ENCODE results near the gene KCTD21. TPM values are rescaled to one million over a fixed set of nuclear protein-coding genes. Genes with fewer than 3 reads are reported as not detected.

KCTD21 gene
- total RNA-seq, 1 donor from 2014 or later = 4.5 TPM

DNA sequence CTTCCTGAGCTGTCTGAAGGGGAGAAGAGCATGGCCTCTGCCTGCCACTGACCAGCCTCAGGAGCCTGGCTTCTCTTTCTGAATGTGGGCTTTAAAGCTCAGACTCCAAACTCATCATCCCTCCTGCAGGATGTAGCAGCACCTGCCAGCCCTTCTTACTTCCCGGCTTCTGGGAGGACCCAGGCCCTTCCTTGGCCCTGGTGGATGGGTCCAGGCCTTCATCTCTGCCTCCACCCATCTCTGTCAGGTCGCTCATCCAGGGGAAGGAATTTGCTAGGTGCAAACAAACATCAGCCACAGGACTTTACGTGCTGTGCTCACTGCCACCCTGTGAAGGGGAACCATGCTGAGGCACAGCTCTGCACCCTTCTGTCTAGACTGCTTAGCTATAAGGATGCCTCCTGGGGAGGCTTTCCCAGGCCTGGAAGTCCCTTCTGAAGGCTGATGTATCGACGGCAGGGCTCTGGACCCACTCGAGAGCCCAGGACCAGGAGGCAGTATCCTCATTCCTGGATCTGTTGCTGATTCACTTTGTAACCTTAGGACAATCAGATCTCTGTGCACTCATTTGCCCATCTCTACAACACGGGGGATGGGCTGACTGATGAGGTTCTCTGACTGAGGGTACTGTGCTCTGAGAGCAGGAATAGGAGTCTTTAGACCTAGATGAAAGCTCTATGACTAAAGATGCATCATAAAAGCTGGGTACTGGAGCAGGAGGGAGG, 31.2 kb upstream of the KCTD21 start:
- FAIRE-seq = no peak
- no peak for DNase-seq (ENCODE audit: low spot score in 2 of 2)

DNA sequence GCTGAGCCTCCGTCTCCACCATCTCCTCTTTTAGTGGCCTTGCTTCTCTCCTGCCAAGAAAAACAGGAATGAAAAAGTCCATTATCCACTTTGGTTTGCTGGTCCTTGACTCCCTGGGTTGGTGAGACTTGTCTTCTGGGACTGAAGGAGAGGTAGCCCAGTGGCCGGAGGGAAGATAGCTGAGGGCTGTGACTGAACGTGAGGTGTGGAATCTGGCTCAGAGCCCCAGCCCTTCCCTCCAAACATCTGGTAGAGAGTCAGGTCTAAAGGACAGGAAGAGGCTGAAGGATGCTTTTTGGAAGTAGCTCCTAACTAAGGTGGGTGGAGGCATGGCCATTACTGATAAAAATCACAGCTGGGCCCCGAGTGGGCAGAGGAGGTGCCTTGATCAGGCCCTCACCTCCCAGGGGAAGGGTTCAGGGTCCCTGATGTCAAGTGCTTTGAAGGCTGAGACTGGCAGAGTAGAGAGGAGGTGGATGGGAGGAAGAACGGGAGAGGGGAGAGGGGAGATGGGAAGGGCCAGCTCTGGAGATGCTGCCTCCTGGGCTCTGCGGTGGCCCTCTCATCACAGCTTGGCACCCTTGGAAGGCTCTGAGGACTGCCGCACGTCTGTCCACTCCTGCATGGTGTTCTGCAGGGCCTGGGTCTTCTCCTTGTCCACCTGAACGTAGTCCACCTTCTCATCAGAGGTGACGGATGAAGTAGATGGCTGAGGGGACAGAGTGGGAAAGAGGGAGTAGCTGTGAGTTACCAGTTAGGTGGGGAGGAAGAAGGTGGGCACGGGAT, 30.5 kb upstream of the KCTD21 start:
- no peak for DNase-seq (ENCODE audit: low spot score in 2 of 2)

DNA sequence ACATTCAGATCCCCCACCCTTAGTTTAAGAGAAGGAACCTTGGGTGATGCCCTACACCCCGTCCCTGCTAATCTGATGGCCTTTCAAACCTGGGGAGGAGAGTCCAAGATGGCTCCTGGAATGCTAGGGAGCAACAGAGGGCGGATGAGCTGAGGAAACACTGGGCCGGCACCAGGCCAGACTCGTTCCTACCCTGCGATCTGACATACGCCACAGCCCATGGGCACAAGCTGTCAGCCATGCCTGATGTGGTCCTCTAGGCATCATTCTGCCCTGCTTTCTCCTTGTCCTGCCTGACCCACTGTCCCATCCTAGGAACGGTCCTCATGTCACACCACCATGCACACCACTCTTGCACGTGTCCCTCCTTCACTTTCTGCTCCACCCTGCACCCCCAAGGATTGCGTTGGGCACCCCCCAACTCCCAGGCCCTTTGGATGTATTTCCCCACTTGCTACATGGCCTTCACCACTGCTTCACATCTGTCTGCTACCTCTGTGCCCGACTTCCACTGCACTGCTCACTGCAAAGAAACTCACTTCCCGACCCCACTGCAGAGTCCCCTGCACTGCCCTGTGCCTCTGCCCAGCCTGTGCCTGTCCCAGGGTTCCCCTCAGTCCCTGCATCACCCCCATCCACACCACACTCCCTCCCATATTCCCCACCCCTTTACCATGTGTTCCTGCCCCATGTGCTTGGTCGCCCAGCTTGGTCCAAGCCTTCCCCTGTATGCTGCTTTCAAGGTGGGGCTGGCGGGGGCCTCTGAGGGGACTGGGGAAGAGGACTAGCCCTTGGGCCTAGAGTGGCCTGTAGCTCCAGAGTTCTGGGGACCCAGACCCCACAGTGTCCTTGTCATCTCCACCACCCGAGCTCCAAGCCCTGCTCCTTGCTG, 29.5 kb upstream of the KCTD21 start:
- no peak for DNase-seq (ENCODE audit: low spot score in 2 of 2)
- no peak for FAIRE-seq

More for the DNA sequence above, 30.5 kb upstream of the KCTD21 start:
- no peak for FAIRE-seq

GRCh38 chr11:78216571-78217287, 28.3 kb upstream of the KCTD21 start:
- no peak for DNase-seq (ENCODE audit: low spot score in 2 of 2)
- no peak for FAIRE-seq

DNA sequence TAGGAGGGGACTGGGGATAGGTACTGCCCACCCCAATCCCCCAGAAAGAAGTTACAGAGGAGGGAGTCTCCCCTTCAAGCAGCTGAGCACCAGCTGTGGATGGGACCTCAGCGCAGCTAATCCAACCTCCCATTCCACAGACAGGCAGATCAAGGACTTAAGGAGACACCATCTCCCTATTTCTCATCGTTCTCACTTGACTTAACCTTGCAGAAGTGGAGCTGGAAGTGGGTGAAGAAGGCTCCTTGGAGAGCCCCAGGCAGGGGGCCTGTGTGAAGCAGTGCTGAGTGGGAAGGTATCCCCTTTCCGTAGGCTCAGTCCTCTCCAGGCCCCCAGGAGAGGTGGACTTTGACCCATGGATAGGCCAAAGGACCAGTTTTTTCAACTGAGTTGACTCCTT, 27.6 kb upstream of the KCTD21 start:
- DNase-seq (ENCODE audit: low spot score in 2 of 2) = no peak

GRCh38 chr11:78214331-78215194, 26.1 kb upstream of the KCTD21 start:
- FAIRE-seq (no peak), DNase-seq (ENCODE audit: low spot score in 2 of 2) (no peak)

More for the DNA sequence above, 27.6 kb upstream of the KCTD21 start:
- no peak for FAIRE-seq

DNA sequence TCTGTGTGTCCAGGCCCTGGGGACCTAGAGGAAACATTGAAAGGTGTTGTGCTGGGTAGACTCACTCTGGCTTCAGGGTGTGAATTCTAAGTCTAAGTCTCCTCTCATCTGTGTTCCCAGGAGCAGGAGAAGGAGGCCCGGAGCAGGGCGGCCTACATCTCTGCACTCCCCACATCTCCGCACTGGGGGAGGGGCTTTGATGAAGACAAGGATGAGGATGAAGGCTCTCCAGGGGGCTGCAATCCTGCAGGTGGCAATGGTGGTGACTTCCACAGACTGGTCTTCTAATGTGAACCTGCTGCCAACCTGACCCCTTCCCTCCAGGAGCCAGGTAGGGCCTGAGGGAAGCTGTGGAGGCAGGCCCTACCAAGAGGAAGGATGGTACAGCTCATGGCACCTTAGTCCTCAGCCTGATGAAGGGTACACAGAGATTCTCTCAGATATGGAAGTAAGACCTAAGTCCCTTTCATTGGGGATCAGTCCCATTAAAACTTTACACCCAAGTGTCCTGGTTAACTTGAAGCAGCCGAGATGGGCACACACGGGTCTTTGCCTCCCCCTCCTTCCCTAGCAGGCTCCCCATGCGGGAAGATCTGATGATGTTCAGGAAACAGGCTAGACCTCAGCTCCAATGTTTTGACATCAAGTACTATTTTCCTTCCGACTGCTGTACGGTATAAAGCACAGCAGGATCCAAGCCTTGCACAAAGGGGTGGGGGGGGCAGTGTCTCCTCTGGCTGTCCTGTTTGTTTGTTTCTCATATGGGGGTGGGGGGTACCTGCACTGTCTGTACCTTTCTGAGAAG, 25.3 kb upstream of the KCTD21 start:
- DNase-seq (ENCODE audit: low spot score in 2 of 2) (no peak), FAIRE-seq (no peak)

DNA sequence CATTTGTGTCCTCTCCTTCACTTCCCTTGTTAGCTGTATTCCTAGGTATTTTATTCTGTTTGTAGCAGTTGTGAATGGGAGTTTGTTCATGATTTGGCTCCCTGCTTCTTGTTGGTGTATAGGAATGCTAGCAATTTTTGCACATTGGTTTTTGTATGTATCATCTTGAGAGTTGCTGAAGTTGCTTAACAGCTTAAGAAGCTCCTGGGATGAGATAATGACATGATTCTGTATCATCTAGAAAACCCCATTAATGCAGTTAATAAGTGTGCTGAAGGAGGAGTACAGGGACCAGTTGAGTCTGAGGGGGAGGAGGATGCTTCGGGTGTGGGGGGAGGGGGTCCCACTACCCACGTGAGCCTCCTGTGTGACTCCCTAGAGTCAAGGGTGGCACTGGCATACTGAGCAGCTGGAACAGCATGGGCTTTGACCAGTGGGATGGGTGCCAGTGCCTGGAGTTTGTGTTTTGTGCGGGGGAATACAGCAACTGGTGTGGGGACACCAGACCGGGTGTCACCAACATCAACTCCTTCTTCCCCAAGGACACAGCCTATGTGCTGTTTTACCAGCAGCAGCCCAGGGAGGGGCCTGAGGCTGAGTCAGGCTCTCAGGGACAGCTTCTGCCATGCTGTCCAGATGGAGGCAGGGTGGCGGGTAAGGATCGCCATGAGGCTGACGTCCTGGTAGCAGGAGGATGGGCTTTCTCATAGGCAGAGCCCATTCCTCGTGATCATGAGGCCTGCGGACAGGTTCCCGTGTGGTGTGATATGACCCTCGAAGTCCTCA, 24.4 kb upstream of the KCTD21 start:
- peak in 1 of 2 donors; percentile 48 for DNase-seq (ENCODE audit: low spot score in 2 of 2)
- FAIRE-seq = no peak

GRCh38 chr11:78211565-78211964, 23.1 kb upstream of the KCTD21 start:
- no peak for FAIRE-seq
- DNase-seq (ENCODE audit: low spot score in 2 of 2) = no peak

- DNase-seq (ENCODE audit: low spot score in 2 of 2) (no peak), FAIRE-seq (no peak)
Measured at GRCh38 chr11:78210000-78210608, 21.7 kb upstream of the KCTD21 start.

DNA sequence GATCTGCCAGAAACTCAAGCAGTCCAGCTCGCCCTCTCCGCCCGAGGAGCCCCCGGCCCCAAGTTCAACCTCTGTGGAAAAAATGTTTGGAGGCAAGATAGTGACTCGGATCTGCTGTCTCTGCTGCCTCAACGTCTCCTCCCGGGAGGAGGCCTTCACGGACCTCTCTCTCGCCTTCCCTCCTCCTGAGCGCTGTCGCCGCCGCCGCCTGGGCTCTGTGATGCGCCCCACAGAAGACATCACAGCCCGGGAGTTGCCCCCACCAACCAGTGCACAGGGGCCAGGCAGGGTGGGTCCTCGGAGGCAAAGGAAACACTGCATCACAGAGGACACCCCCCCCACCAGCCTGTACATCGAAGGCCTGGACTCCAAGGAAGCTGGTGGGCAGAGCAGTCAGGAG, 21.1 kb upstream of the KCTD21 start:
- DNase-seq (ENCODE audit: low spot score in 2 of 2) (no peak), FAIRE-seq (no peak)

DNA sequence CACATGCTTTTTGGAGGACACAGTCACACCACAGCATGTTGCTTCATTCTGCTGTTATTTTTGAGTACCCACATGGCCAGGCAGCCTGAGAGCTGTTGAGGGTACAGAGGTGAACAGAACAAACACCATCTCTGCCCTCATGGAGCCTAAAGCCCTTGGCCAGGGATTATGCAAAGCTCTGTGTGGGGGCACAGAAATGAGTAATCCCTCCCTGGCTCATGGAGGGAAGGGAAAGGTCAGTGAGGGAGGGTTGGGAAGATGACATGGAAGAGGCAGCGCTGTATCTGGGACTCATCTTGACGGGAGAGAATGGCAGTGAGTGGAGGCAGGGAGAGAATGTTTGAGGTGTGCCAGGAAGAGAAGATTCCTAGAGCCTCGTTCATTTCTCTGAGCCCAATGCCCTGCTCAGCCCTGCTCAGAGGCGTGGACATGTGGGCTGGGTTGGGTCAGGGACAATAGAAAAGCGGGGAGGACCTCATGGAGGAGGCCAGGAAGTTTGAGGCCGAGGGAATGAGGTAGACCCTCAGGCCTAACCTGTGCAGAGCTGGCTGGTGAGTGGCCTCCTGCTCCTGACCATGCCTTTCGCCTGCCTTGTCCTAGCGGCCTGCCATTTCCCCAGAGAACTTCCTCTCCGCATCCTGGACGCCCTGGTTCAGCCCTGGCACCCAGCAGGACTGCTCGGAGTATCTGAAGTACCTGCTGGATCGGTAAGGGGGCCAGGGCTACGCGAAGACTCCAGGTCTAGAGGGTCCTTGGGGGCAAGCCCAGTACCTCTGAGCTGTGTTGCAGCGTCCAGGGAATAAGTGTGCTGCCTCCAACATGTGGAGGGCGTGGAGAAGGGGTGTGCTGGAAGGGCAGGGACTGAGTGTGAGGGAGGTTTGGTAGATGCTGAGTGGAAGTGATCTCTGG, 20.1 kb upstream of the KCTD21 start:
- FAIRE-seq (no peak), DNase-seq (ENCODE audit: low spot score in 2 of 2) (no peak)

GRCh38 chr11:78207532-78208256, 19.3 kb upstream of the KCTD21 start:
- FAIRE-seq (no peak), DNase-seq (ENCODE audit: low spot score in 2 of 2) (no peak)

GRCh38 chr11:78205691-78206090, 17.3 kb upstream of the KCTD21 start:
- FAIRE-seq (no peak), DNase-seq (ENCODE audit: low spot score in 2 of 2) (no peak)

GRCh38 chr11:78205256-78205655, 16.8 kb upstream of the KCTD21 start:
- no peak for FAIRE-seq
- no peak for DNase-seq (ENCODE audit: low spot score in 2 of 2)

GRCh38 chr11:78203184-78203583, 14.8 kb upstream of the KCTD21 start:
- FAIRE-seq (no peak), DNase-seq (ENCODE audit: low spot score in 2 of 2) (no peak)

Measured in frontal cortex (tissue), 4 donors.